Measurements from ENCODE around the gene MED25. TPM values are rescaled to one million over a fixed set of nuclear protein-coding genes. Genes with fewer than 3 reads are reported as not detected.

The MED25 gene
- total RNA-seq, 1 experiment from 2014 or later = 89.7 TPM

GRCh38 chr19:49883094-49883493 is 65.0 kb downstream of the MED25 start:
- peaks cover 7% of the 10 kb centered on the region for H3K36me3 Mint-ChIP-seq (ENCODE audit: insufficient read depth, unreplicated experiment)
- BruUV-seq (replicated peaks) = no TSS peak
- peaks cover 13% of the 10 kb centered on the region for H3K4me1 Mint-ChIP-seq (ENCODE audit: low read depth, unreplicated experiment)
- DNase-seq = no peak
- no peak overlapping the region for H3K27ac Mint-ChIP-seq (ENCODE audit: unreplicated experiment)
- CTCF ChIA-PET = no interaction called here
- H3K4me3 Mint-ChIP-seq (ENCODE audit: low read depth, unreplicated experiment) = no peak overlapping the region
- no peaks in the 10 kb centered on the region for H3K9me3 Mint-ChIP-seq (ENCODE audit: low read depth, unreplicated experiment)
- TF ChIP-seq CTCF (IDR thresholded peaks at IDR 0.05; ENCODE audit: unreplicated experiment) = no peak
- no peaks in the 10 kb centered on the region for H3K27me3 Mint-ChIP-seq (ENCODE audit: unreplicated experiment)
- intact Hi-C loops (cut with micrococcal nuclease; ENCODE audit: unreplicated experiment) = no loop called here

- intact Hi-C loops (cut with micrococcal nuclease; ENCODE audit: unreplicated experiment) = no loop called here
- Mint-ChIP-seq H3K27ac (ENCODE audit: unreplicated experiment) (no peak overlapping the region), H3K36me3 (ENCODE audit: insufficient read depth, unreplicated experiment) (peaks cover 17% of the 10 kb centered on the region), H3K4me1 (ENCODE audit: low read depth, unreplicated experiment) (peaks cover 3% of the 10 kb centered on the region), H3K4me3 (ENCODE audit: low read depth, unreplicated experiment) (no peak overlapping the region), H3K9me3 (ENCODE audit: low read depth, unreplicated experiment) (no peaks in the 10 kb centered on the region), H3K27me3 (ENCODE audit: unreplicated experiment) (no peaks in the 10 kb centered on the region)
- no peak for TF ChIP-seq CTCF (IDR thresholded peaks at IDR 0.05; ENCODE audit: unreplicated experiment)
- no peak for DNase-seq
- CTCF ChIA-PET = no interaction called here
- no TSS peak for BruUV-seq (replicated peaks)
These were observed 66.0 kb downstream of the MED25 start for GRCh38 chr19:49884109-49884508.

GRCh38 chr19:49884760-49885159 is 66.7 kb downstream of the MED25 start:
- no peak for DNase-seq
- Mint-ChIP-seq H3K4me3 (ENCODE audit: low read depth, unreplicated experiment) (no peak overlapping the region), H3K27ac (ENCODE audit: unreplicated experiment) (no peak overlapping the region), H3K36me3 (ENCODE audit: insufficient read depth, unreplicated experiment) (peaks cover 23% of the 10 kb centered on the region), H3K4me1 (ENCODE audit: low read depth, unreplicated experiment) (no peaks in the 10 kb centered on the region), H3K9me3 (ENCODE audit: low read depth, unreplicated experiment) (no peaks in the 10 kb centered on the region), H3K27me3 (ENCODE audit: unreplicated experiment) (no peaks in the 10 kb centered on the region)
- CTCF ChIA-PET = no interaction called here
- BruUV-seq (replicated peaks) = no TSS peak
- intact Hi-C loops (cut with micrococcal nuclease; ENCODE audit: unreplicated experiment) = no loop called here
- TF ChIP-seq CTCF (IDR thresholded peaks at IDR 0.05; ENCODE audit: unreplicated experiment) = no peak

Small RNA genes within 50 kb of the gene (microRNA-seq; reads per million reads assigned to microRNA genes)
- gene MIR4749 (6.0 reads per million, percentile 20 among the genes with 10 or more reads in this experiment), gene MIR6799 (not detected), gene MIR6800 (2.5 reads per million)

Other genes with a start within 250 kb of the MED25 start
- gene NOSIP, start 237.7 kb upstream of the MED25 start, total RNA-seq (2022) = 76.9 and 81.2 TPM in 2 replicates
- 19.0 and 22.1 TPM in 2 replicates for gene PRRG2, start 237.0 kb upstream of the MED25 start, total RNA-seq (2022)
- 51.4 and 53.0 TPM in 2 replicates for gene PRR12, start 227.1 kb upstream of the MED25 start, total RNA-seq (2022)
- 70.4 and 82.2 TPM in 2 replicates for gene RRAS, start 178.1 kb upstream of the MED25 start, total RNA-seq (2022)
- 129 and 137 TPM in 2 replicates for gene SCAF1, start 176.1 kb upstream of the MED25 start, total RNA-seq (2022)
- gene IRF3, start 152.4 kb upstream of the MED25 start, total RNA-seq (2022) = 189 and 191 TPM in 2 replicates
- gene BCL2L12, start 152.4 kb upstream of the MED25 start, total RNA-seq (2022) = 66.5 and 70.8 TPM in 2 replicates
- gene PRMT1, start 141.0 kb upstream of the MED25 start, total RNA-seq (2022) = 350 and 369 TPM in 2 replicates
- 17.0 and 18.5 TPM in 2 replicates for gene ADM5, start 128.7 kb upstream of the MED25 start, total RNA-seq (2022)
- gene CPT1C, start 127.2 kb upstream of the MED25 start, total RNA-seq (2022) = 0.57 and 1.4 TPM in 2 replicates
- gene TSKS, start 55.0 kb upstream of the MED25 start, total RNA-seq (2022) = not detected in 2 replicates
- 80.1 and 89.0 TPM in 2 replicates for gene AP2A1, start 51.3 kb upstream of the MED25 start, total RNA-seq (2022)
- 12.2 and 17.0 TPM in 2 replicates for gene FUZ, start 5.0 kb upstream of the MED25 start, total RNA-seq (2022)
- 231 and 256 TPM in 2 replicates for gene PTOV1, start 32.9 kb downstream of the MED25 start, total RNA-seq (2022)
- gene PNKP, start 49.3 kb downstream of the MED25 start, total RNA-seq (2022) = 185 and 189 TPM in 2 replicates
- gene AKT1S1, start 59.1 kb downstream of the MED25 start, total RNA-seq (2022) = 58.9 and 65.2 TPM in 2 replicates
- 54.7 and 56.9 TPM in 2 replicates for gene TBC1D17, start 59.4 kb downstream of the MED25 start, total RNA-seq (2022)
- gene IL4I1, start 78.6 kb downstream of the MED25 start, total RNA-seq (2022) = 8.2 and 10.7 TPM in 2 replicates
- 30.7 and 40.6 TPM in 2 replicates for gene ATF5, start 110.9 kb downstream of the MED25 start, total RNA-seq (2022)
- gene NUP62, start 111.2 kb downstream of the MED25 start, total RNA-seq (2022) = 116 and 124 TPM in 2 replicates
- gene SIGLEC11, start 142.9 kb downstream of the MED25 start, total RNA-seq (2022) = not detected in 2 replicates
- 68.4 and 74.5 TPM in 2 replicates for gene VRK3, start 207.1 kb downstream of the MED25 start, total RNA-seq (2022)
- 27.2 and 28.8 TPM in 2 replicates for gene ZNF473, start 207.7 kb downstream of the MED25 start, total RNA-seq (2022)

Data from Calu3 (cell line).